GM12801 (cell line): ENCODE measurements around the gene C12orf56.

Experiments
- TF ChIP-seq, protein P1 (sequence below): IDR thresholded peaks from one replicate; pipeline ENCODE4 v1.5.1; 2011; ENCODE audit warnings: control low read depth; ENCODE audit not compliant: insufficient read length; ENCODE audit errors: extremely low read depth

Gene C12orf56

DNA sequence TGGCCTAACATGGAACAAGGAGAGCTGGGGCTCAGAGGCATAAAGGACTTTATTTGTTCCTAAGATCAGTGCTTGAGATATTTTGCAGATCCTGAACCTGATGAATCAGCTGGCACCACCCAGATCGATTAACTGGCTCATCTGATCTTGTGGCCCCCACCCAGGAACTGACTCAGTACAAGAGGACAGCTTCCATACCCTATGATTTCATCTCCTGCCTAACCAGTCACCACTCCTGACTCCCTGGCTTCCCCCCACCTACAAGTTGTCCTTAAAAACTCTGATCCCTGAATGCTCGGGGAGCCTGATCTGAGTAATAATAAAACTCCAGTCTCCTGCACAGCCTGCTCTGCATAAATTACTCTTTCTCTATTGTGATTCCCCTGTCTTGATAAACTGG, 5.1 kb downstream of the C12orf56 start:
- TF ChIP-seq, protein P1, sequence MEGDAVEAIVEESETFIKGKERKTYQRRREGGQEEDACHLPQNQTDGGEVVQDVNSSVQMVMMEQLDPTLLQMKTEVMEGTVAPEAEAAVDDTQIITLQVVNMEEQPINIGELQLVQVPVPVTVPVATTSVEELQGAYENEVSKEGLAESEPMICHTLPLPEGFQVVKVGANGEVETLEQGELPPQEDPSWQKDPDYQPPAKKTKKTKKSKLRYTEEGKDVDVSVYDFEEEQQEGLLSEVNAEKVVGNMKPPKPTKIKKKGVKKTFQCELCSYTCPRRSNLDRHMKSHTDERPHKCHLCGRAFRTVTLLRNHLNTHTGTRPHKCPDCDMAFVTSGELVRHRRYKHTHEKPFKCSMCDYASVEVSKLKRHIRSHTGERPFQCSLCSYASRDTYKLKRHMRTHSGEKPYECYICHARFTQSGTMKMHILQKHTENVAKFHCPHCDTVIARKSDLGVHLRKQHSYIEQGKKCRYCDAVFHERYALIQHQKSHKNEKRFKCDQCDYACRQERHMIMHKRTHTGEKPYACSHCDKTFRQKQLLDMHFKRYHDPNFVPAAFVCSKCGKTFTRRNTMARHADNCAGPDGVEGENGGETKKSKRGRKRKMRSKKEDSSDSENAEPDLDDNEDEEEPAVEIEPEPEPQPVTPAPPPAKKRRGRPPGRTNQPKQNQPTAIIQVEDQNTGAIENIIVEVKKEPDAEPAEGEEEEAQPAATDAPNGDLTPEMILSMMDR, result no peak

DNA sequence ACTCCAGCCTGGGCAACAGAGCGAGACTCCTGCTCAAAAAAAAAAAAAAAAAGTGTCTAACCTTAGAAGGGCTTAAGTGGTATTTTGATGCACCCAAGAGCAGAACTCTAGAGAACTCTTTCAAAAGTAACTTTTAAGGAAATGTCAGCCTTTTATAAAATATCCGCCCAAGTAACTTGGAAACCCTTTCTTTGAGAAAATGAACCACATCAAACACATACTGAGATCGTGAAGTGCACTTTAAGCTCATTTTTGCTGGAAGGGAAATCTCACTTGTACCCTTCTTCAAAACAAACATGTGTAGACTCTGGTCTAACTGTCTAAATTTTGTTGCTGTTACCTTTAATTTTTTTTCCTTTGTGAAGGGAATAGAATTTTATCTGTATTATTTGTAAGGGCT, 5.5 kb downstream of the C12orf56 start:
- TF ChIP-seq, protein P1, result no peak

DNA sequence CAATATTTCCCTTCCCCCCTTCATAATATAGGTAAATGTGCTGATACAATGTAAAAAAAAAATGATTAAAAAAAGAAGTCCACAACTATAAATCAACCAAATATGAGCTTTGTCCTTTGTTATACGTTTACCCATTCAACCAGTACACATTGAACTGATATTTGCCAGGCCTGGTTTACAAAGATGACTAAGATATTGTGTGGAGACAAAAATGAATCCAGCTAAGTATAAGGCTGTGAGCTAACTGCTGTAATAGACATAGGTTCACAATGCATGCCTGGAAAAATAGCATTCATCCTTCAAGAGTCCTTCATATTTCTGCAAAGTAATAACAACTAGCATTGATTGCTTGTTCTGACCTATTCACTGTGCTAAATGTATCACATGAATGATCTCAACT, 6.9 kb downstream of the C12orf56 start:
- TF ChIP-seq, protein P1, result no peak

DNA sequence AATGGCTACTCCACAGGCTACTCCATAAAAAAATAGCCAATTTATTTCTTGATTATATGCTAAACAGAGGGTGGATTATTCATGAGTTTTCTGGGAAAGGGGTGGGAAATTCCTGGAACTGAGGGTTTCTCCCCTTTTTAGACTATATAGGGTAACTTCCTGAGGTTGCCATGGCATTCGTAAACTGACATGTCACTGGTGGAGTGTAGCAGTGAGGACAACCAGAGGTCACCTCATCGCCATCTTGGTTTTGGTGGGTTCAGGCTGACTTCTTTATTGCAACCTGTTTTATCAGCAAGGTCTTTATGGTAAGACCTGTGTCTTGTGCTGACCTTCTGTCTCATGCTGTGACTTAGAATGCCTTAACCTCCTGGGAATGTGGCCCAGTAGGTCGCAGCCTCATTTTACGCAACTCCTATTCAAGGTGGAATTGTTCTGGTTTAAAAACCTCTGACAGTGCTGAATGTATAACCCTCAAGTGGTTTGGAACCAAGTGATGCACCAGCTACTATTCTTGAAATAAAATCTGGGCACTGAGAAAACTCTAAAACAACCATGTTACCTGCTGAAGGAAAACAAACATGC, 27.7 kb downstream of the C12orf56 start:
- TF ChIP-seq, protein P1, result no peak

DNA sequence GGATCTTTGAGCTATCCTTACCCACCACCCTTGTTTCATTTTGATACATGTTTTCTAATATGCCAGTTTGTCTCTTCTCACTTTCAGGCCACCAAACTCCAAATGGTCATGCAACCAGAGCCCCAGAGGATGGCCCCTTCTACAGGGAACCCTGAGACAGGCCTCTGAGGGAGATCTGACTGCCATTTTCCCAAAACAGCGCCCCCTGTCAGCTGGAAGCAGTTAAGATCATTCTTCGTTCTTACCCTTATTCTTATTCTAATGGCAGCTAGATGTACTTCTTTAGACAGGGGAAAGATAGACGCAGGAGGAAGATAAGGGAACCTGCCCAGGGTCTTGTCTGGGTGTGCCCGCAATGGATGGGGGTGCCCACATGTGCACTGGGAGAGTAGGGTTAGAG, 38.4 kb downstream of the C12orf56 start:
- TF ChIP-seq, protein P1, result no peak

DNA sequence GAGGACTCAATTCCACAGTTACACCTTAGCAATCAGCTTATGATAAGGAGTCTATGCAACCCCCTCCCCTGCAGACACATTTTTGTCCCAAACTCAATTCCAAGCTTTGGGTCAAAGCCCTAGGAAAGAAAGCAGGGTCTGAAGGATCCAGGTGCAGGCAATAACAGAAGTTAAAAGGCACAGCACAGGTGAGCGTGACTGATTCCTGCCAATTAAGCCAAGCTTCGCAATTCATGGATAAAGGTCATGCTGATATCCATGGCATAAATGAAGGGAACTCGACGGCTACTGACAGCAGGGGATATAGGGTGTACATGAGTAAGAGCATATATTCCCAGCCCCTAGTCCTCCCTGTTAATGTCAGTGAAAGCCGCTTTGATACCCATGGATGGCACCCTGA, 39.3 kb downstream of the C12orf56 start:
- TF ChIP-seq, protein P1, result no peak

DNA sequence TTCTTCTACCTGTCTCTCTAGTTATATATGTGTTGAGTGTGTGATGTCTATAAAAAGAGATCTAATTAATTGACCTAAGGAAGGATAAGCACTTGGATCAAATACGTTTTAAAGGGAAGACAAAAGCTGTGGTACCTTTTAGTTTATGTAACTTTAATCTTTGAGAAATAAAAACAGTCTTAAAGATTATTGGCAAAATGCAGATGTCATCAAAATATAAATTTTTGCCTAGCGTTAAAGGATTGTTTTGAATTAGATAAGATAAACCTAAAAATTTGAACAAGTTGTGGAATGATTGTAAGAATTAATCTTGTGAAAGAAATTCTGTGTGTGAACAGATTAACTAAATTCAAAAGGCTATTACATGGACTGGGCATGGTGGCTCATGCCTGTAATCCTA, 42.9 kb downstream of the C12orf56 start:
- TF ChIP-seq, protein P1, result no peak
